ENCODE measurements around the gene TNFRSF8. TPM values are rescaled to one million over a fixed set of nuclear protein-coding genes. Genes with fewer than 3 reads are reported as not detected.

Gene TNFRSF8
- total and polyA plus RNA-seq, 7 experiments from 2014 or later, result 0.56 to 29.3 (median 4.0) TPM; not detected in 4

- CTCF ChIA-PET, result interaction anchor here (0.5 to 11.8 kb wide), 32 partner anchors 8 to 220 kb away, joined by 3 to 250 read pairs (median 5); no protein-coding TSS in a partner anchor
- intact Hi-C loops (cut with micrococcal nuclease), result loop anchor here (1.0 to 2.0 kb wide), 3 partner anchors 53 to 493 kb away; partner anchors contain the start of gene DHRS3 (in 1 of the 2)
- H3K4me3 Mint-ChIP-seq, result peak overlapping the region in 3 of 10 donors; percentile 38 to 65 (median 54)
- DNase-seq, result no peak
- H3K4me1 Mint-ChIP-seq, result peaks cover 37 to 46% (median 41%) of the 10 kb centered on the region in 7 donors
- POLR2A ChIA-PET, result interaction anchor here (0.5 to 6.1 kb wide), 13 partner anchors 24 to 1113 kb away, joined by 3 to 64 read pairs (median 3); partner anchors contain the start of gene TARDBP
- Histone ChIP-seq H3K4me3 (ENCODE audit: low read length) (no peak overlapping the region), H3K36me3 (ENCODE audit: control insufficient read depth in 2 of 3, insufficient read depth in 3 of 3, low read length in 3 of 3) (no peaks in the 10 kb centered on the region), H3K9me3 (ENCODE audit: control insufficient read depth in 2 of 3, low read length in 3 of 3) (no peaks in the 10 kb centered on the region), H3K27me3 (ENCODE audit: control insufficient read depth in 2 of 2, insufficient read depth in 2 of 2, low read length in 2 of 2) (no peaks in the 10 kb centered on the region), H3K27ac (ENCODE audit: low read depth, low read length) (no peak overlapping the region), H3K4me1 (ENCODE audit: control insufficient read depth in 2 of 2, insufficient read depth in 2 of 2, low read length in 2 of 2) (peaks cover 16 to 17% of the 10 kb centered on the region in 2 donors)
- H3K27ac Mint-ChIP-seq, result peak overlapping the region in 7 of 9 donors; percentile 3 to 92 (median 57)
- peaks cover 0 to 2% (median 0%) of the 10 kb centered on the region in 5 donors for H3K36me3 Mint-ChIP-seq
- peaks cover 0 to 5% (median 0%) of the 10 kb centered on the region in 11 donors for H3K9me3 Mint-ChIP-seq
- H3K27me3 Mint-ChIP-seq, result no peaks in the 10 kb centered on the region
- peak; percentile 6 for ATAC-seq
Measured at GRCh38 chr1:12125422-12126355, 62.6 kb downstream of the TNFRSF8 start.

- no peaks in the 10 kb centered on the region for H3K27me3 Mint-ChIP-seq
- Histone ChIP-seq H3K36me3 (ENCODE audit: control insufficient read depth in 2 of 3, insufficient read depth in 3 of 3, low read length in 3 of 3) (no peaks in the 10 kb centered on the region), H3K4me1 (ENCODE audit: control insufficient read depth in 2 of 2, insufficient read depth in 2 of 2, low read length in 2 of 2) (peaks cover 10 to 18% of the 10 kb centered on the region in 2 donors), H3K9me3 (ENCODE audit: control insufficient read depth in 2 of 3, low read length in 3 of 3) (no peaks in the 10 kb centered on the region), H3K27ac (ENCODE audit: low read depth, low read length) (no peak overlapping the region), H3K4me3 (ENCODE audit: low read length) (no peak overlapping the region), H3K27me3 (ENCODE audit: control insufficient read depth in 2 of 2, insufficient read depth in 2 of 2, low read length in 2 of 2) (no peaks in the 10 kb centered on the region)
- ATAC-seq (no peak), DNase-seq (no peak)
- CTCF ChIA-PET, result interaction anchor here (0.5 to 11.8 kb wide), 7 partner anchors 22 to 198 kb away, joined by 3 to 250 read pairs (median 36); no protein-coding TSS in a partner anchor
- peaks cover 0 to 2% (median 0%) of the 10 kb centered on the region in 5 donors for H3K36me3 Mint-ChIP-seq
- POLR2A ChIA-PET, result interaction anchor here (0.5 to 6.1 kb wide), 6 partner anchors 23 to 1115 kb away, joined by 3 to 64 read pairs (median 4); partner anchors contain the start of genes TARDBP and TNFRSF1B
- intact Hi-C loops (cut with micrococcal nuclease), result no loop called here
- no peak overlapping the region for H3K4me3 Mint-ChIP-seq
- H3K9me3 Mint-ChIP-seq, result no peaks in the 10 kb centered on the region
- peak overlapping the region in 2 of 9 donors; percentile 16 to 66 for H3K27ac Mint-ChIP-seq
- H3K4me1 Mint-ChIP-seq, result peaks cover 28 to 37% (median 32%) of the 10 kb centered on the region in 7 donors
Measured at GRCh38 chr1:12126781-12127180, 63.7 kb downstream of the TNFRSF8 start.

- intact Hi-C loops (cut with micrococcal nuclease), result no loop called here
- Histone ChIP-seq H3K36me3 (ENCODE audit: control insufficient read depth in 2 of 3, insufficient read depth in 3 of 3, low read length in 3 of 3) (no peaks in the 10 kb centered on the region), H3K27ac (ENCODE audit: low read depth, low read length) (no peak overlapping the region), H3K4me3 (ENCODE audit: low read length) (no peak overlapping the region), H3K4me1 (ENCODE audit: control insufficient read depth in 2 of 2, insufficient read depth in 2 of 2, low read length in 2 of 2) (peaks cover 14 to 23% of the 10 kb centered on the region in 2 donors), H3K9me3 (ENCODE audit: control insufficient read depth in 2 of 3, low read length in 3 of 3) (no peaks in the 10 kb centered on the region), H3K27me3 (ENCODE audit: control insufficient read depth in 2 of 2, insufficient read depth in 2 of 2, low read length in 2 of 2) (no peaks in the 10 kb centered on the region)
- Mint-ChIP-seq H3K4me1 (peaks cover 27 to 40% (median 38%) of the 10 kb centered on the region in 7 donors), H3K36me3 (peaks cover 0 to 2% (median 0%) of the 10 kb centered on the region in 5 donors), H3K27me3 (no peaks in the 10 kb centered on the region), H3K9me3 (no peaks in the 10 kb centered on the region), H3K4me3 (no peak overlapping the region), H3K27ac (peak overlapping the region in 4 of 9 donors; percentile 16 to 75 (median 34))
- ATAC-seq (no peak), DNase-seq (no peak)
- ChIA-PET POLR2A (interaction anchor here (0.7 to 6.1 kb wide), 5 partner anchors 23 to 219 kb away, joined by 3 to 64 read pairs (median 3); no protein-coding TSS in a partner anchor), CTCF (interaction anchor here (0.8 to 11.8 kb wide), 7 partner anchors 22 to 107 kb away, joined by 3 to 250 read pairs (median 36); no protein-coding TSS in a partner anchor)
Measured at GRCh38 chr1:12127206-12127810, 64.2 kb downstream of the TNFRSF8 start.

- Histone ChIP-seq H3K27me3 (ENCODE audit: control insufficient read depth in 2 of 2, insufficient read depth in 2 of 2, low read length in 2 of 2) (no peaks in the 10 kb centered on the region), H3K4me1 (ENCODE audit: control insufficient read depth in 2 of 2, insufficient read depth in 2 of 2, low read length in 2 of 2) (peaks cover 22 to 31% of the 10 kb centered on the region in 2 donors), H3K9me3 (ENCODE audit: control insufficient read depth in 2 of 3, low read length in 3 of 3) (no peaks in the 10 kb centered on the region), H3K36me3 (ENCODE audit: control insufficient read depth in 2 of 3, insufficient read depth in 3 of 3, low read length in 3 of 3) (no peaks in the 10 kb centered on the region), H3K27ac (ENCODE audit: low read depth, low read length) (no peak overlapping the region), H3K4me3 (ENCODE audit: low read length) (no peak overlapping the region)
- ATAC-seq, result no peak
- ChIA-PET POLR2A (interaction anchor here (0.7 to 6.1 kb wide), 2 partner anchors 81 to 220 kb away, joined by 3 to 64 read pairs; no protein-coding TSS in a partner anchor), CTCF (interaction anchor here (0.8 to 11.8 kb wide), 2 partner anchors 49 to 83 kb away, joined by 3 to 250 read pairs; no protein-coding TSS in a partner anchor)
- H3K9me3 Mint-ChIP-seq, result no peaks in the 10 kb centered on the region
- peaks cover 0 to 6% (median 0%) of the 10 kb centered on the region in 5 donors for H3K36me3 Mint-ChIP-seq
- no peak overlapping the region for H3K27ac Mint-ChIP-seq
- no peak for DNase-seq
- no peaks in the 10 kb centered on the region for H3K27me3 Mint-ChIP-seq
- H3K4me3 Mint-ChIP-seq, result no peak overlapping the region
- H3K4me1 Mint-ChIP-seq, result peaks cover 31 to 48% (median 45%) of the 10 kb centered on the region in 7 donors
- intact Hi-C loops (cut with micrococcal nuclease), result no loop called here
Measured at GRCh38 chr1:12128120-12128519, 65.0 kb downstream of the TNFRSF8 start.

- Mint-ChIP-seq H3K4me3 (no peak overlapping the region), H3K27me3 (no peaks in the 10 kb centered on the region)
Measured at GRCh38 chr1:12129624-12130023, 66.5 kb downstream of the TNFRSF8 start.

More at GRCh38 chr1:12129624-12130023, 66.5 kb downstream of the TNFRSF8 start:
- intact Hi-C loops (cut with micrococcal nuclease), result no loop called here
- Histone ChIP-seq H3K4me3 (ENCODE audit: low read length) (no peak overlapping the region), H3K27ac (ENCODE audit: low read depth, low read length) (no peak overlapping the region), H3K27me3 (ENCODE audit: control insufficient read depth in 2 of 2, insufficient read depth in 2 of 2, low read length in 2 of 2) (no peaks in the 10 kb centered on the region), H3K36me3 (ENCODE audit: control insufficient read depth in 2 of 3, insufficient read depth in 3 of 3, low read length in 3 of 3) (no peaks in the 10 kb centered on the region), H3K4me1 (ENCODE audit: control insufficient read depth in 2 of 2, insufficient read depth in 2 of 2, low read length in 2 of 2) (peaks cover 25 to 44% of the 10 kb centered on the region in 2 donors), H3K9me3 (ENCODE audit: control insufficient read depth in 2 of 3, low read length in 3 of 3) (no peaks in the 10 kb centered on the region)
- POLR2A ChIA-PET, result interaction anchor here (1.0 to 1.2 kb wide), 2 partner anchors 10 to 39 kb away, joined by 3 to 4 read pairs; no protein-coding TSS in a partner anchor
- CTCF ChIA-PET, result interaction anchor here (2.2 kb wide), 1 partner anchor 79 kb away, joined by 10 read pairs; no protein-coding TSS in a partner anchor
- Mint-ChIP-seq H3K27ac (peak overlapping the region in 4 of 9 donors; percentile 5 to 67 (median 52)), H3K9me3 (no peaks in the 10 kb centered on the region), H3K4me1 (peaks cover 37 to 60% (median 53%) of the 10 kb centered on the region in 7 donors), H3K36me3 (peaks cover 0 to 6% (median 0%) of the 10 kb centered on the region in 5 donors)
- no peak for DNase-seq
- no peak for ATAC-seq

Measured in naive thymus-derived CD4-positive, alpha-beta T cell (primary cell).